ENCODE data around the gene NR2C1. TPM values are rescaled to one million over a fixed set of nuclear protein-coding genes. Genes with fewer than 3 reads are reported as not detected.

NR2C1 gene
- total and polyA plus RNA-seq, 2 of the 8 experiments (the other 6 are each of a cell fraction or from before 2014, with no cell fraction given), result 22.8 to 48.3 TPM

DNA sequence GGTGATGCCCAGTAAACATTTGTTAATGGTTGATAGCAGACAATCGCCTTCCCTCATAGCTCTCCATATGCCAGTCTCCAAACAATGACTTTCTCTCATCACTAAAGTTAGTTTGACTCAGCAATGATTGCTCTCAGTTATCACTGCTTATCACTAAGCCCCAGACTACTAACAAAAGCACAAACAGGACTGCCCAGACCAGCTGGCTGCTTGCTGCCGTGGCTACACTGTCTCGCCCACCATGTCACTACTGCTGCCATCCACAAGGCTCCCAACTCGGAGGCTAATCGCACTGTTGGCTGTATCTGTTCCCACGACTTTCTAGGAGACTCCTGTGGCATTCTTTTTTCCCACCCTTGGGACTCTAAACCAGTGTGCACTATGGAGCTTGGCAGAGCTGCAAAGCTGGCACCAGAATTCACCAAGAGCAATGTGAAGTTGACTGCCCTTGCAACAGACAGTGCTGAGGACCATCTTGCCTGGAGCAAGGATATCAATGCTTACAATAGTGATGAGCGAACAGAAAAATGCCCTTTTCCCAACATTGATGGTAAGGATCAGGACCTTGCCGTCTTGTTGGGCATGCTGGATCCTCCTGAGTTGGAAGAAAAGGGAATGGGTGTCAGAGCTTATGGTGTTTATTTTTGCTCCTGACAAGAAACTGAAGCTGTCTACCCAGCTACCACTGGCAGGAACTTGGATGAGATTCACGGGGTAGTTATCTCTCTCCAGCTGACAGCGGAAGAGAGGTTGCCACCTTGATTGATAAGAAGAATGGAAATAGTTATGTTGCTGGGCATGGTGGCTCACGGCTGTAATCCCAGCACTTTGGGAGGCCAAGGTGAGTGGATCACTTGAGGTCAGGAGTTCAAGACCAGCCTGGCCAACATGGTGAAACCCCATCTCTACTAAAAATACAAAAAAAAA, 27.1 kb upstream of the NR2C1 start (continued):
- TF ChIP-seq, protein P1, sequence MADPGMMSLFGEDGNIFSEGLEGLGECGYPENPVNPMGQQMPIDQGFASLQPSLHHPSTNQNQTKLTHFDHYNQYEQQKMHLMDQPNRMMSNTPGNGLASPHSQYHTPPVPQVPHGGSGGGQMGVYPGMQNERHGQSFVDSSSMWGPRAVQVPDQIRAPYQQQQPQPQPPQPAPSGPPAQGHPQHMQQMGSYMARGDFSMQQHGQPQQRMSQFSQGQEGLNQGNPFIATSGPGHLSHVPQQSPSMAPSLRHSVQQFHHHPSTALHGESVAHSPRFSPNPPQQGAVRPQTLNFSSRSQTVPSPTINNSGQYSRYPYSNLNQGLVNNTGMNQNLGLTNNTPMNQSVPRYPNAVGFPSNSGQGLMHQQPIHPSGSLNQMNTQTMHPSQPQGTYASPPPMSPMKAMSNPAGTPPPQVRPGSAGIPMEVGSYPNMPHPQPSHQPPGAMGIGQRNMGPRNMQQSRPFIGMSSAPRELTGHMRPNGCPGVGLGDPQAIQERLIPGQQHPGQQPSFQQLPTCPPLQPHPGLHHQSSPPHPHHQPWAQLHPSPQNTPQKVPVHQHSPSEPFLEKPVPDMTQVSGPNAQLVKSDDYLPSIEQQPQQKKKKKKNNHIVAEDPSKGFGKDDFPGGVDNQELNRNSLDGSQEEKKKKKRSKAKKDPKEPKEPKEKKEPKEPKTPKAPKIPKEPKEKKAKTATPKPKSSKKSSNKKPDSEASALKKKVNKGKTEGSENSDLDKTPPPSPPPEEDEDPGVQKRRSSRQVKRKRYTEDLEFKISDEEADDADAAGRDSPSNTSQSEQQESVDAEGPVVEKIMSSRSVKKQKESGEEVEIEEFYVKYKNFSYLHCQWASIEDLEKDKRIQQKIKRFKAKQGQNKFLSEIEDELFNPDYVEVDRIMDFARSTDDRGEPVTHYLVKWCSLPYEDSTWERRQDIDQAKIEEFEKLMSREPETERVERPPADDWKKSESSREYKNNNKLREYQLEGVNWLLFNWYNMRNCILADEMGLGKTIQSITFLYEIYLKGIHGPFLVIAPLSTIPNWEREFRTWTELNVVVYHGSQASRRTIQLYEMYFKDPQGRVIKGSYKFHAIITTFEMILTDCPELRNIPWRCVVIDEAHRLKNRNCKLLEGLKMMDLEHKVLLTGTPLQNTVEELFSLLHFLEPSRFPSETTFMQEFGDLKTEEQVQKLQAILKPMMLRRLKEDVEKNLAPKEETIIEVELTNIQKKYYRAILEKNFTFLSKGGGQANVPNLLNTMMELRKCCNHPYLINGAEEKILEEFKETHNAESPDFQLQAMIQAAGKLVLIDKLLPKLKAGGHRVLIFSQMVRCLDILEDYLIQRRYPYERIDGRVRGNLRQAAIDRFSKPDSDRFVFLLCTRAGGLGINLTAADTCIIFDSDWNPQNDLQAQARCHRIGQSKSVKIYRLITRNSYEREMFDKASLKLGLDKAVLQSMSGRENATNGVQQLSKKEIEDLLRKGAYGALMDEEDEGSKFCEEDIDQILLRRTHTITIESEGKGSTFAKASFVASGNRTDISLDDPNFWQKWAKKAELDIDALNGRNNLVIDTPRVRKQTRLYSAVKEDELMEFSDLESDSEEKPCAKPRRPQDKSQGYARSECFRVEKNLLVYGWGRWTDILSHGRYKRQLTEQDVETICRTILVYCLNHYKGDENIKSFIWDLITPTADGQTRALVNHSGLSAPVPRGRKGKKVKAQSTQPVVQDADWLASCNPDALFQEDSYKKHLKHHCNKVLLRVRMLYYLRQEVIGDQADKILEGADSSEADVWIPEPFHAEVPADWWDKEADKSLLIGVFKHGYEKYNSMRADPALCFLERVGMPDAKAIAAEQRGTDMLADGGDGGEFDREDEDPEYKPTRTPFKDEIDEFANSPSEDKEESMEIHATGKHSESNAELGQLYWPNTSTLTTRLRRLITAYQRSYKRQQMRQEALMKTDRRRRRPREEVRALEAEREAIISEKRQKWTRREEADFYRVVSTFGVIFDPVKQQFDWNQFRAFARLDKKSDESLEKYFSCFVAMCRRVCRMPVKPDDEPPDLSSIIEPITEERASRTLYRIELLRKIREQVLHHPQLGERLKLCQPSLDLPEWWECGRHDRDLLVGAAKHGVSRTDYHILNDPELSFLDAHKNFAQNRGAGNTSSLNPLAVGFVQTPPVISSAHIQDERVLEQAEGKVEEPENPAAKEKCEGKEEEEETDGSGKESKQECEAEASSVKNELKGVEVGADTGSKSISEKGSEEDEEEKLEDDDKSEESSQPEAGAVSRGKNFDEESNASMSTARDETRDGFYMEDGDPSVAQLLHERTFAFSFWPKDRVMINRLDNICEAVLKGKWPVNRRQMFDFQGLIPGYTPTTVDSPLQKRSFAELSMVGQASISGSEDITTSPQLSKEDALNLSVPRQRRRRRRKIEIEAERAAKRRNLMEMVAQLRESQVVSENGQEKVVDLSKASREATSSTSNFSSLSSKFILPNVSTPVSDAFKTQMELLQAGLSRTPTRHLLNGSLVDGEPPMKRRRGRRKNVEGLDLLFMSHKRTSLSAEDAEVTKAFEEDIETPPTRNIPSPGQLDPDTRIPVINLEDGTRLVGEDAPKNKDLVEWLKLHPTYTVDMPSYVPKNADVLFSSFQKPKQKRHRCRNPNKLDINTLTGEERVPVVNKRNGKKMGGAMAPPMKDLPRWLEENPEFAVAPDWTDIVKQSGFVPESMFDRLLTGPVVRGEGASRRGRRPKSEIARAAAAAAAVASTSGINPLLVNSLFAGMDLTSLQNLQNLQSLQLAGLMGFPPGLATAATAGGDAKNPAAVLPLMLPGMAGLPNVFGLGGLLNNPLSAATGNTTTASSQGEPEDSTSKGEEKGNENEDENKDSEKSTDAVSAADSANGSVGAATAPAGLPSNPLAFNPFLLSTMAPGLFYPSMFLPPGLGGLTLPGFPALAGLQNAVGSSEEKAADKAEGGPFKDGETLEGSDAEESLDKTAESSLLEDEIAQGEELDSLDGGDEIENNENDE (IDR thresholded peaks at IDR 0.05; ENCODE audit: insufficient replicate concordance, low read length), result no peak
- no peak for TF ChIP-seq RFX5 (IDR thresholded peaks at IDR 0.05; ENCODE audit: borderline replicate concordance, low read depth, low read length)
- no peak for TF ChIP-seq EZH2 (IDR thresholded peaks at IDR 0.05; ENCODE audit: low read depth, low read length, severe bottlenecking)
- no peak for TF ChIP-seq HDAC2 (IDR thresholded peaks at IDR 0.05; ENCODE audit: borderline replicate concordance in 1 of 2, low read depth in 2 of 2, low read length in 2 of 2)
- no peak for TF ChIP-seq CTBP2 (IDR thresholded peaks at IDR 0.05; ENCODE audit: borderline replicate concordance, insufficient read depth, insufficient read length, low read length)
- TF ChIP-seq, protein P2, sequence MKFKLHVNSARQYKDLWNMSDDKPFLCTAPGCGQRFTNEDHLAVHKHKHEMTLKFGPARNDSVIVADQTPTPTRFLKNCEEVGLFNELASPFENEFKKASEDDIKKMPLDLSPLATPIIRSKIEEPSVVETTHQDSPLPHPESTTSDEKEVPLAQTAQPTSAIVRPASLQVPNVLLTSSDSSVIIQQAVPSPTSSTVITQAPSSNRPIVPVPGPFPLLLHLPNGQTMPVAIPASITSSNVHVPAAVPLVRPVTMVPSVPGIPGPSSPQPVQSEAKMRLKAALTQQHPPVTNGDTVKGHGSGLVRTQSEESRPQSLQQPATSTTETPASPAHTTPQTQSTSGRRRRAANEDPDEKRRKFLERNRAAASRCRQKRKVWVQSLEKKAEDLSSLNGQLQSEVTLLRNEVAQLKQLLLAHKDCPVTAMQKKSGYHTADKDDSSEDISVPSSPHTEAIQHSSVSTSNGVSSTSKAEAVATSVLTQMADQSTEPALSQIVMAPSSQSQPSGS (IDR thresholded peaks at IDR 0.05; ENCODE audit: low read length), result no peak
